Globus pallidus (tissue), 1 donor: Measurements from ENCODE around the gene GNA15.
"Not testable (repeated sequence)": the region's sequence is repeated elsewhere in the genome, so short reads cannot be mapped to it uniquely, and the experiment has no call there.

ENCODE experiments used
- DNase-seq: peaks from one replicate; pipeline ENCODE4 v3.0.0-alpha.2; 2015; ENCODE audit warnings: low spot score

Gene GNA15

GRCh38 chr19:3135961-3136683 is at the start of gene GNA15:
GNA15 (plus strand) TSS chr19:3136033; CDS start chr19:3136451, 418 bp downstream.
- DNase-seq = no peak

- no peak for DNase-seq
Observed at GRCh38 chr19:3087769-3088168, 48.1 kb upstream of the GNA15 start.

GRCh38 chr19:3089299-3089855 is 46.5 kb upstream of the GNA15 start:
- not testable (repeated sequence) for DNase-seq

- DNase-seq = no peak
Observed at GRCh38 chr19:3094601-3095440, 41.0 kb upstream of the GNA15 start.

DNA sequence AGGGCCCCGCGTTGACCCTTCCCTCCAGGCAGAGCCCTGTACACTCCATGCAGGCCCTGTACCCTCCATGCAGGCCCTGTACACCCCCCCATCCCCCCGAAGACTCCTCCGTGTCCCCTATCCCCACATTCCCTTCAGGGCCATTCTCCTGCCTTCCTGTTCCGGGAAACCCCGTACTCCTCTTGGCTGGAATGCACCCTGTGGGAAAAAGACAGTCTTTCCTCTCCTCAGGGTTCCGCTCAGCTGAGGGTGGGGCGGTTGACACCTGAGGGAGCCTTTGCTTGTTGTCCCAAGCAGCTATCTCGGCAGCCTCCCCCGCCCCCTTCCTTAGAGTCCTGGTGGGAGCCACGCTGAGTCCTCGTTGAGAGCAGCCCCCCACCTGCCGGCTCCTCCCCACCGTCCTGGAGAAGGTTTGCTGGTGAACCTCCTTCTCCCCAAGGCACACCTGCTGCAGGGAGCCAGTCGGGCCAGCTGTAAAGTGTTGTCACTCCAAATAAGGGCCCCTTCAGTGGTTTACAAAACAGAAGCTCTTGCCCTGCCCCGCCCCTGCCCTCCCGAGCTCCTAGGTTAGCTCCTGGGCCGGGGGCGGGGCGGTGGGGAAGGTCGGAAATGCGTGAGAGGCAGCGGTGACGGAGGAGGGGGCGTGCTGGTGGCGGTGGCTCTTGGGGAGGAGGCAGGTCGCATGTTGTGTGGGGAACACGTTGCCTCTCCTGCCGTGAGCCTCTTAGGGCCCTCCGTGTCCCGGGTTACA is 40.2 kb upstream of the GNA15 start:
- DNase-seq = no peak

- DNase-seq = no peak
Observed at GRCh38 chr19:3096267-3096901, 39.4 kb upstream of the GNA15 start.

- DNase-seq = no peak
Observed at GRCh38 chr19:3096902-3097326, 38.9 kb upstream of the GNA15 start.

- no peak for DNase-seq
Observed at GRCh38 chr19:3097442-3097871, 38.4 kb upstream of the GNA15 start.

DNA sequence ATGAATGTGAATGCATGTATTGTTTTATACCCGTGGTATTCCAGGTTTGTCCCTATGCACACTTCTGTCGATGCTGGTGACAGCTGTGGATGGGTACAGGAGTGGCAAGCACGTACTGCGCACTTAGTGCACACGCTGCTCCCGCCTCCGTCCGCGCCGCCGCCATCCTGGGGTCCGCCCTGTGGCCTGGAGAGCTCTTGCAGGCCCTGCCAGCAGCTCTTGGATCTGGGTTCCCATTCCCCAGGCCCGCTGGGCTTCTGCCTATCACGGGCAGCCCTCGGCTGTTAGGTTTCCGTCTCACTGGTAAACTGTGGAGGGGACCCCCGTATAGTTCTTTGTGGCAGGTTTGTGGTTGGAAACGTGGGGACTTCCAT is 37.7 kb upstream of the GNA15 start:
- DNase-seq = no peak

GRCh38 chr19:3098515-3099346 is 37.1 kb upstream of the GNA15 start:
- DNase-seq = no peak

- no peak for DNase-seq
Observed at GRCh38 chr19:3099347-3100145, 36.3 kb upstream of the GNA15 start.

GRCh38 chr19:3100331-3100730 is 35.5 kb upstream of the GNA15 start:
- no peak for DNase-seq

DNA sequence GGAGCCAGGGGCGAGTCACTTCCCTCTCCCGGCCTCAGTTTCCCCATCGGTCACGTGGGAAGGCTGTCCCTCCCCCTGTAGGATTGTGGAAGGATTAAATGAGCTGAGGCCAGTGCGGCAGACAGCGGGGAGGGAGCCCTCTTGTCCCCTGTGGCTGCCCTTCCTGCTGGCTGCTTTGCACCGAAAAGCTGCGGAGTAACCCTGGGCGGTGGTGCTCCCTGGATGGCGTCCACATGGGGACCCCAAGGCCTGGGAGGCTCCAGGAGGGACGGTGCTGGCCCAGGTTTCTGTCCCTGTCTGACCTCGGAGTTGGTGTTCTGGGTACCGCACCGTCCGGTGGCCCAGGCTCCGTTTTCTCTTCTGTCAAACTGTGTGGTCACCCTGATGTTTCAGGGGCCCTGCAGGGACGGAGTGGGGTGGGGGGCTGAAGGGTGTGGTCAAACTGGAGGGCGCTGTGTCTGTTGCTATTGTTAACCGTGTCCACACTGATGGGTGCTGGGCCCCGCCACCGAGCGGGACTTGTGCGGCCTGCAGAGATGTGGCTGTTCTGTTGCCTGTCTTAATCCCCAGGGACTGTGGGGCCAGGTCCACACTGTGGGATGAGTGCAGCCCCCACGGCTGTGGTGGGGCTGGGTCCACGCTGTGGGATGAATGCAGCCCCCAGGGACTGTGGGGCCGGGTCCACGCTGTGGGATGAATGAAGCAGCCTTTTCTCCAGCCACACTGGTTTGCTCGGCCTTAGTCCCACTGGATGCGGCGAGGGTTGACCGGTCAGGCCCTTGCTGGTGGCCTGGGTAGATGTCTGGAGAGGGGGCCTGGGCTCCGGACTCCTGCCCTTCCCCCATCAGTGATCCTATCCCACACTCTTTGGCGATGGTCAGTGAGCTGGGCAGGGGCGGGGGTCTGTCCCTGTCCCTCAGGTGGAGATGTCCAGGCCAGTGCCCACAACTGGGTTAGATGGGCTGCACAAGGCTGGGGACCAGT is 34.8 kb upstream of the GNA15 start:
- no peak for DNase-seq

DNA sequence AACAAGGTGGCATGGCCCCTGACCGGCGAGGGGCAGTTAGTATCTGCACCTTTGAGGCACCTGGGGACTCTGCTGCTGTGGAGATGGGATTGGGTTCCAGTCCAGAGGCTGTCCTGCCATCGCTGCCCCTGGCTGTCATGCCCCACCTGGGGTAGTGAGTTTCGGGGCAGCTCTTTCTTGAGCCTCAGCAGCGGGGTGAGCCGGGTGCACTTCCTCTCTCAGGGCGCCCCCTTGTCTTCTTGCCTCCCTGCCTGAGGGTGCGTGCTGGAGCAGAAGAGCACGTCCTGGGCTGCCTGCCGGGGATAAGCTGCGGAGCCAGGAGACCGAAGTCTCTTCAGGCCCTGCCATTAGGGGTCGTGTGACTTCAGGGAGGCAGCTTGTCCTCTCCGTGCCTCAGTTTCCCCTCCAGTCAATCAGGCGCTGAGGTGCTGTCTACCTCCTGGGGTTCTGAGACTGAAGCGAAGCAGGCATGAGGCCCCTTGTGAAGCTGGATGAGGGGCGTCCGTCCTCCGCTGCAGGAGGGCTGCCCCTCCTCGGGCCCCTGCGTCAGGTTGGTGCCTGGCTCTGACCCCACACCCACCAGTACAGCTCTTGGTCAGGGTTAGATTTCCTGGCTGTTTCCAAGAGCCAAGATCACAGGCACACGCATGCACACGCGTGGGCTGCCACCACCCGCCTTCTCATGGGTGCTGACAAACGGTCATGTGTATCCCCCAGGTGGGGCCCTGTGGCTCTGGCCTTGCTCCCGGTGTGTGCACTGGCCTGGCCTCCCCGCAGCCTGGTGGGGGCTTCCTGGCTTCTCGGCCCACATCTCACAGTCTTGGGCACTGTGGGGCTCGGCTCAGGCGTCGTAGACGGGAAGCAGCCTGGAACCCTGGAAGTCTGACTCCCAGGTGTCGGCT is 33.3 kb upstream of the GNA15 start:
- DNase-seq = no peak

- no peak for DNase-seq
Observed at GRCh38 chr19:3104708-3104983, 31.2 kb upstream of the GNA15 start.

DNA sequence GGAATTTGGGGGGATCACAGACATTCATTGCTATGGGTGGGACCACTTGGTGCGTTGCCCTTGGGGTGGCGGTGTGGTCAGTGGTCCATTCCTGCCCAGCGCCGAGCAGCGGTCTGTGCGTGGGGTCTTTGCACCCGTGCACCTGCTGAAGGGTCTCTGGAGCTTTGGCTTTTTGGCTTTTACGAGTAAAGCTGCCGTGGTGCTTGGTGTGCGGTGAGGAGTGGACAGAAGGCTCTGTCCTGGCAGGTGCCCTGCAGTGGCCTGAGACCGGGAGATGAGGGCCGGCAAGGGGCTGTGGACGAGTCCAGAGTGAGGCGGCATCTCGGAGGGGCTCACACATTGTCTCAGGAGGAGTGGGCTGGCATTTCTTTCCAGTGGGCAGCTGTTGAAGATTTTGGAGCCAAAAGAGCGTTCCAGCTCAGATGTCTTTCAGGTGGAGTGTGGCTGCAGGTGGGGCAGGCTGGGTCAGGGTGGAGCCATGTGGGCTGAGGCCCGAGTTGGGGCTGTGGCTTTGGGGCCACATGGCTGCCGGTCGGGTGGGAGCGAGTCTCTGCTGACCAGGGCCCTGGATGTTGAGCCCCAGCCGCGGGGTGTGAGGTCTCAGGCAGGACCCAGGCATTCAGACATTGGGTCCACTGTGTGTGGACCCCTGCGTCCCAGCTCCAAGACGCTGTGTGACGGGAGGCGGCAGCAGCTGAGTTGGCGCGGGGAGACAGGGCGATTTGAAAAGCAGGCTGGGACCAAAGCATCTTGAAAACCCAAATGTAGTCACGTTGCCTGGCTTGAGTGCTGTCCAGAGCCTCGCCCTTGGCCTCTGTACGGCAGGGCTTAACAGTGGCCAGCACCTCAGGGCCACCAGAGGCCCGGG is 30.0 kb upstream of the GNA15 start:
- no peak for DNase-seq
